SK-N-SH (cell line): ENCODE data around the gene SERINC2. TPM values are rescaled to one million over a fixed set of nuclear protein-coding genes. Genes with fewer than 3 reads are reported as not detected.

Experiments used
- CTCF ChIA-PET: fragments of 300-600, 350-600 bp; formaldehyde crosslinking; extraction: SDS; loops from one replicate; lab custom pipeline; 2021; lab: Yijun Ruan, JAX
- POLR2A ChIA-PET: fragments of 350-600 bp; sonication (Branson Sonifier 250); formaldehyde crosslinking; extraction: SDS; loops from one replicate; lab custom pipeline; 2020; ENCODE audit warnings: antibody characterized with exemption, inconsistent platforms; lab: Yijun Ruan, JAX
- DNase-seq: peaks from one replicate; pipeline ENCODE4 v3.0.0; 2012
- H2AFZ ChIP-seq: fragments of 200-600 bp; sonication (generic); 2 replicates; pipeline ENCODE4 v1.8.1; 2016; ENCODE audit warnings: antibody characterized with exemption, mild to moderate bottlenecking, low read depth
- H3F3A ChIP-seq: fragments of 200-600 bp; sonication (generic); replicated peaks from 2 replicates; pipeline ENCODE3; 2016; ENCODE audit warnings: antibody characterized with exemption, mild to moderate bottlenecking; ENCODE audit not compliant: insufficient read depth
- H3K27ac ChIP-seq, 2 experiments: fragments of 200-500 bp in 1 of 2; fragments of 200-600 bp in 1 of 2; sonication (Bioruptor generic) in 1 of 2; sonication (generic), shearing (Covaris generic) in 1 of 2; 2 replicates each; pipeline versions ENCODE4 v1.5.1 to v1.6.1; 2014 to 2016; ENCODE audit warnings: low read depth in 2 of 2, inconsistent platforms in 1 of 2, low read length in 1 of 2, mild to moderate bottlenecking in 1 of 2, mixed read lengths in 1 of 2
- H3K27me3 ChIP-seq: fragments of 200-600 bp; sonication (generic), shearing (Covaris generic); 2 replicates; pipeline ENCODE4 v1.6.1; 2016; ENCODE audit warnings: mixed run types; ENCODE audit not compliant: insufficient read depth
- H3K36me3 ChIP-seq, 2 experiments: fragments of 200-500 bp in 1 of 2; fragments of 200-600 bp in 1 of 2; sonication (Bioruptor generic) in 1 of 2; sonication (generic) in 1 of 2; replicated peaks in 1 of 2; 2 replicates each; pipeline versions ENCODE3 to v1.5.1; 2014 to 2016; ENCODE audit warnings: low read length in 1 of 2, mild to moderate bottlenecking in 1 of 2; ENCODE audit not compliant: insufficient read depth in 2 of 2, control insufficient read depth in 1 of 2
- H3K4me1 ChIP-seq, 2 experiments: fragments of 200-500 bp in 1 of 2; fragments of 200-600 bp in 1 of 2; sonication (Bioruptor generic) in 1 of 2; sonication (generic), shearing (Covaris generic) in 1 of 2; 2 replicates each; pipeline versions ENCODE4 v1.5.1 to v1.6.1; 2014 to 2016; ENCODE audit warnings: low read depth in 1 of 2, low read length in 1 of 2, mixed run types in 1 of 2; ENCODE audit not compliant: insufficient read depth in 2 of 2, control insufficient read depth in 1 of 2
- H3K4me2 ChIP-seq: fragments of 200-600 bp; sonication (generic), shearing (Covaris generic); 2 replicates; pipeline ENCODE4 v1.6.1; 2017; ENCODE audit warnings: mixed run types
- H3K4me3 ChIP-seq, 2 experiments: fragments of 200-500 bp in 1 of 2; fragments of 200-600 bp in 1 of 2; sonication (Bioruptor generic) in 1 of 2; sonication (generic), shearing (Covaris generic) in 1 of 2; 2 replicates each; pipeline versions ENCODE4 v1.5.1 to v1.8.1; 2014 to 2016; ENCODE audit warnings: low read depth in 2 of 2, inconsistent platforms in 1 of 2, low read length in 1 of 2, mild to moderate bottlenecking in 1 of 2, mixed read lengths in 1 of 2, moderate library complexity in 1 of 2
- H3K79me2 ChIP-seq: fragments of 200-600 bp; sonication (generic); 2 replicates; pipeline ENCODE4 v1.8.1; 2017; ENCODE audit warnings: mild to moderate bottlenecking; ENCODE audit not compliant: insufficient read depth
- H3K9ac ChIP-seq: fragments of 200-600 bp; sonication (generic); 2 replicates; pipeline ENCODE4 v1.6.1; 2017; ENCODE audit warnings: mixed run types
- H3K9me2 ChIP-seq: fragments of 200-600 bp; sonication (generic); 2 replicates; pipeline ENCODE4 v1.6.1; 2017; ENCODE audit warnings: mixed run types
- H3K9me3 ChIP-seq: fragments of 200-600 bp; sonication (generic); 2 replicates; pipeline ENCODE4 v1.6.1; 2017; ENCODE audit warnings: mixed run types, mild to moderate bottlenecking, moderate library complexity
- H4K20me1 ChIP-seq: fragments of 200-600 bp; sonication (generic); 2 replicates; pipeline ENCODE4 v1.6.1; 2017; ENCODE audit warnings: mild to moderate bottlenecking, mixed run types; ENCODE audit not compliant: insufficient read depth
- CHD2 ChIP-seq: fragments of 150-350 bp; IDR thresholded peaks from 2 replicates; pipeline ENCODE4 v1.6.1; 2018; ENCODE audit warnings: low read length; ENCODE audit not compliant: partially characterized antibody
- CTCF ChIP-seq: fragments of 200-600 bp; sonication (generic); IDR thresholded peaks from 2 replicates; pipeline ENCODE4 v1.6.1; 2017; ENCODE audit warnings: antibody characterized with exemption, mild to moderate bottlenecking, moderate library complexity
- FOSL2 ChIP-seq: IDR thresholded peaks from 2 replicates; pipeline ENCODE4 v1.4.0; 2012; ENCODE audit warnings: low read depth, mild to moderate bottlenecking, moderate library complexity, borderline replicate concordance
- FOXJ3 ChIP-seq: sonication (generic); formaldehyde crosslinking; IDR thresholded peaks from 2 replicates; pipeline ENCODE4 v1.5.1; 2020; ENCODE audit warnings: mild to moderate bottlenecking, missing genetic modification reagents
- FOXM1 ChIP-seq: IDR thresholded peaks from 2 replicates; pipeline ENCODE4 v1.4.0; 2012; ENCODE audit warnings: low read depth, mild to moderate bottlenecking
- MEF2A ChIP-seq: IDR thresholded peaks from 2 replicates; pipeline ENCODE4 v1.4.0; 2012; ENCODE audit warnings: low read depth, borderline replicate concordance
- NRF1 ChIP-seq: IDR thresholded peaks from 2 replicates; pipeline ENCODE4 v1.6.1; 2012; ENCODE audit warnings: low read depth, mild to moderate bottlenecking, low read length
- POLR2AphosphoS5 ChIP-seq: IDR thresholded peaks from 2 replicates; pipeline ENCODE4 v1.6.1; 2012; ENCODE audit warnings: low read depth, low read length
- TAF1 ChIP-seq: IDR thresholded peaks from 2 replicates; pipeline ENCODE4 v1.6.1; 2012; ENCODE audit warnings: low read depth, mild to moderate bottlenecking, low read length, moderate library complexity, borderline replicate concordance
- YY1 ChIP-seq: IDR thresholded peaks from 2 replicates; pipeline ENCODE4 v1.4.0; 2012; ENCODE audit warnings: low read depth, mild to moderate bottlenecking
- WGBS: methylation state at CpG from one replicate; pipeline ENCODE4 v1.1.6; 2017; ENCODE audit warnings: low lambda C conversion rate; 5-methylcytosine and 5-hydroxymethylcytosine counted together
- polyA plus RNA-seq, 3 experiments: library from polyadenylated mRNA; depleted of rRNA; stranded (reverse); fragments of >200 nt; gene quantifications; 2 replicates each; pipeline ENCODE4 v1.2.3, GENCODE V29; 2012
- TF ChIP-seq, protein P1 (sequence below): fragments of 150-350 bp; IDR thresholded peaks from 2 replicates; pipeline ENCODE4 v1.6.1; 2016; ENCODE audit warnings: mild to moderate bottlenecking, low read depth, low read length
- TF ChIP-seq, protein P2 (sequence below): IDR thresholded peaks from 2 replicates; pipeline ENCODE4 v1.6.1; 2012; ENCODE audit warnings: mild to moderate bottlenecking, low read depth, low read length, moderate library complexity
- TF ChIP-seq, protein P3 (sequence below): IDR thresholded peaks from 2 replicates; pipeline ENCODE4 v1.4.0; 2012; ENCODE audit warnings: low read depth

The SERINC2 gene
- polyA plus RNA-seq, 1 of the 3 experiments (the other 2 are of a cell fraction), result 22.2 TPM

- TF ChIP-seq, protein P1, sequence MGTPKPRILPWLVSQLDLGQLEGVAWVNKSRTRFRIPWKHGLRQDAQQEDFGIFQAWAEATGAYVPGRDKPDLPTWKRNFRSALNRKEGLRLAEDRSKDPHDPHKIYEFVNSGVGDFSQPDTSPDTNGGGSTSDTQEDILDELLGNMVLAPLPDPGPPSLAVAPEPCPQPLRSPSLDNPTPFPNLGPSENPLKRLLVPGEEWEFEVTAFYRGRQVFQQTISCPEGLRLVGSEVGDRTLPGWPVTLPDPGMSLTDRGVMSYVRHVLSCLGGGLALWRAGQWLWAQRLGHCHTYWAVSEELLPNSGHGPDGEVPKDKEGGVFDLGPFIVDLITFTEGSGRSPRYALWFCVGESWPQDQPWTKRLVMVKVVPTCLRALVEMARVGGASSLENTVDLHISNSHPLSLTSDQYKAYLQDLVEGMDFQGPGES, result no peak
- no peak for TF ChIP-seq CHD2
Observed at GRCh38 chr1:31398246-31398645, 14.8 kb upstream of the SERINC2 start (continued).

DNA sequence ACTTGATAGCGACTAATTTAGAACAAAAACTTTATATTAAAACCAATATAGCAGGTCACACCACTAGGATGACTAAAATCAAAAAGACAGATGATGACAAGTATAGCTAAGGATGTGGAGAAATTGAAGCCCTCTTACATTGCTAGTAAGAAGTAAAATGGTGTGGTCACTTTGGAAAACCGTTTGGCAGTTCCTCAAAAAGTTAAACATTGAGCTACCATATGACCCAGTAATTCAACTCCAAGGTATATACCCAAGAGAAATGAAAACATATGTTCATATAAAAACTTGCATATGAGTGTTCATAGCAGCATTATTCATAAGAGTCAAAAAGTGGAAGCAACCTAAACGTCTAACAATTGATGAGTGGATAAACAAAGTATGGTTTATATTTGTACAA, 13.0 kb upstream of the SERINC2 start:
- peaks cover 0 to 12% of the 10 kb centered on the region in 2 experiments; a peak in 2 of 4 replicates for H3K4me1 ChIP-seq
- no peaks in the 10 kb centered on the region for H3K9me3 ChIP-seq
- H3K79me2 ChIP-seq, result no peaks in the 10 kb centered on the region
- TF ChIP-seq, protein P2, sequence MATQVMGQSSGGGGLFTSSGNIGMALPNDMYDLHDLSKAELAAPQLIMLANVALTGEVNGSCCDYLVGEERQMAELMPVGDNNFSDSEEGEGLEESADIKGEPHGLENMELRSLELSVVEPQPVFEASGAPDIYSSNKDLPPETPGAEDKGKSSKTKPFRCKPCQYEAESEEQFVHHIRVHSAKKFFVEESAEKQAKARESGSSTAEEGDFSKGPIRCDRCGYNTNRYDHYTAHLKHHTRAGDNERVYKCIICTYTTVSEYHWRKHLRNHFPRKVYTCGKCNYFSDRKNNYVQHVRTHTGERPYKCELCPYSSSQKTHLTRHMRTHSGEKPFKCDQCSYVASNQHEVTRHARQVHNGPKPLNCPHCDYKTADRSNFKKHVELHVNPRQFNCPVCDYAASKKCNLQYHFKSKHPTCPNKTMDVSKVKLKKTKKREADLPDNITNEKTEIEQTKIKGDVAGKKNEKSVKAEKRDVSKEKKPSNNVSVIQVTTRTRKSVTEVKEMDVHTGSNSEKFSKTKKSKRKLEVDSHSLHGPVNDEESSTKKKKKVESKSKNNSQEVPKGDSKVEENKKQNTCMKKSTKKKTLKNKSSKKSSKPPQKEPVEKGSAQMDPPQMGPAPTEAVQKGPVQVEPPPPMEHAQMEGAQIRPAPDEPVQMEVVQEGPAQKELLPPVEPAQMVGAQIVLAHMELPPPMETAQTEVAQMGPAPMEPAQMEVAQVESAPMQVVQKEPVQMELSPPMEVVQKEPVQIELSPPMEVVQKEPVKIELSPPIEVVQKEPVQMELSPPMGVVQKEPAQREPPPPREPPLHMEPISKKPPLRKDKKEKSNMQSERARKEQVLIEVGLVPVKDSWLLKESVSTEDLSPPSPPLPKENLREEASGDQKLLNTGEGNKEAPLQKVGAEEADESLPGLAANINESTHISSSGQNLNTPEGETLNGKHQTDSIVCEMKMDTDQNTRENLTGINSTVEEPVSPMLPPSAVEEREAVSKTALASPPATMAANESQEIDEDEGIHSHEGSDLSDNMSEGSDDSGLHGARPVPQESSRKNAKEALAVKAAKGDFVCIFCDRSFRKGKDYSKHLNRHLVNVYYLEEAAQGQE, result no peak
- TF ChIP-seq TAF1, result no peak
- no peak for TF ChIP-seq CTCF
- TF ChIP-seq FOXM1, result no peak
- no peak for TF ChIP-seq CHD2
- TF ChIP-seq, protein P3, sequence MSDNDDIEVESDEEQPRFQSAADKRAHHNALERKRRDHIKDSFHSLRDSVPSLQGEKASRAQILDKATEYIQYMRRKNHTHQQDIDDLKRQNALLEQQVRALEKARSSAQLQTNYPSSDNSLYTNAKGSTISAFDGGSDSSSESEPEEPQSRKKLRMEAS, result no peak
- TF ChIP-seq NRF1, result no peak
- TF ChIP-seq FOSL2, result no peak
- TF ChIP-seq POLR2AphosphoS5, result no peak
- no peak for TF ChIP-seq MEF2A
- no peak for TF ChIP-seq FOXJ3 (CRISPR knock-in tag)
- TF ChIP-seq YY1, result no peak
- H3K36me3 ChIP-seq, result no peaks in the 10 kb centered on the region
- no peaks in the 10 kb centered on the region for H3K27me3 ChIP-seq
- no peak overlapping the region for H3K4me3 ChIP-seq
- ChIA-PET POLR2A (no interaction called here), CTCF (interaction anchor here (13.9 kb wide), 1 partner anchor 19 kb away, joined by 287 read pairs; the partner anchor contains the start of gene SERINC2)
- no peak overlapping the region for H3K4me2 ChIP-seq
- no peak for DNase-seq
- no peaks in the 10 kb centered on the region for H4K20me1 ChIP-seq
- 46% methylated on average over 3 of the region's 3 CpGs for WGBS
- H3K9me2 ChIP-seq, result no peaks in the 10 kb centered on the region
- H3K27ac ChIP-seq, result no peak overlapping the region
- H2AFZ ChIP-seq, result no peak overlapping the region
- peaks cover 16% of the 10 kb centered on the region for H3F3A ChIP-seq
- no peak overlapping the region for H3K9ac ChIP-seq
